Activated CD4-positive, alpha-beta T cell treated with anti-CD3 and anti-CD28 coated beads, Interleukin-2, amount 50 U/mL, for 1 hour (primary cell): ENCODE results near the gene RABGGTA.
A peak's percentile ranks its signal among the peaks of the same experiment; 100 is the strongest.

Source experiments
- DNase-seq: peaks from one replicate; pipeline ENCODE4 v3.0.0-alpha.2; 2020

Gene RABGGTA, protein sequence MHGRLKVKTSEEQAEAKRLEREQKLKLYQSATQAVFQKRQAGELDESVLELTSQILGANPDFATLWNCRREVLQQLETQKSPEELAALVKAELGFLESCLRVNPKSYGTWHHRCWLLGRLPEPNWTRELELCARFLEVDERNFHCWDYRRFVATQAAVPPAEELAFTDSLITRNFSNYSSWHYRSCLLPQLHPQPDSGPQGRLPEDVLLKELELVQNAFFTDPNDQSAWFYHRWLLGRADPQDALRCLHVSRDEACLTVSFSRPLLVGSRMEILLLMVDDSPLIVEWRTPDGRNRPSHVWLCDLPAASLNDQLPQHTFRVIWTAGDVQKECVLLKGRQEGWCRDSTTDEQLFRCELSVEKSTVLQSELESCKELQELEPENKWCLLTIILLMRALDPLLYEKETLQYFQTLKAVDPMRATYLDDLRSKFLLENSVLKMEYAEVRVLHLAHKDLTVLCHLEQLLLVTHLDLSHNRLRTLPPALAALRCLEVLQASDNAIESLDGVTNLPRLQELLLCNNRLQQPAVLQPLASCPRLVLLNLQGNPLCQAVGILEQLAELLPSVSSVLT

DNA sequence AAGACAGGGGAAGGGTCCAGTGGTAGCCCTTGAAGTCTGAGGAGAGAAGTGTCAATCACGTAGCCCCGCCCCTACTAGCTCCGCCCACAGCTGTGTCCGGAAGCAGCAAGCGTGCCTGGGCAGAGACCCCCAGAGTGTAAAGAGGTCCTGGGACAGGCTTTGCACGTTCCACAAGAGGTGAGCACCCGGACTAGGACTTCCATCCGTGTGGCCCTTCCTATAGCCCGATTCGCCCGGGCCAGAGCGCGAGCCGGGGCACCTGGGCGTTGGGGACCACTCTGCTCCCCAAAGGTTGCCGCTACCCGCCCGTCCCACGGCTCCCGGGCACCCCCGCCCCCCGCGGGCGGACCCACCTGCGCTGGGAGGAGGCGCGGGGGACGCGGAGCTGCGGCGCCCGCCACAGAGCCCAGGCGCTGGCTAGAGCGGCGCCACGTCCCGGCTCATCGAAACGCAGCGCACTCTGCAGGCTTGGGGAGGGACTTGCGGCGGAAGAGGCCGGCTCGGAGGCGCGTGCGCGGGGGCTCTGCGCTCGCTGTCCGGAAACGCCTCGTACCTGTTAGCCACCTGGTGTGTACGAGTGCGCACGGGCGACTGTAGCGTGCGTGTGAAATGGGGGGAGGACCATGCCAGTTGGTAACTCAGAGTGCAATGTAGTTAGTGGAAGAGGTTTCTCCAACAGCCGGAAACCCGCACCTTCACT is at the start of gene RABGGTA:
RABGGTA (minus strand) TSS at position 464 of the 700 bp plus-strand sequence. CDS start 482 bp downstream, outside the sequence.
- peak; percentile 90 for DNase-seq

GRCh38 chr14:24317141-24317928 is 45.9 kb upstream of the RABGGTA start:
- no peak for DNase-seq

DNA sequence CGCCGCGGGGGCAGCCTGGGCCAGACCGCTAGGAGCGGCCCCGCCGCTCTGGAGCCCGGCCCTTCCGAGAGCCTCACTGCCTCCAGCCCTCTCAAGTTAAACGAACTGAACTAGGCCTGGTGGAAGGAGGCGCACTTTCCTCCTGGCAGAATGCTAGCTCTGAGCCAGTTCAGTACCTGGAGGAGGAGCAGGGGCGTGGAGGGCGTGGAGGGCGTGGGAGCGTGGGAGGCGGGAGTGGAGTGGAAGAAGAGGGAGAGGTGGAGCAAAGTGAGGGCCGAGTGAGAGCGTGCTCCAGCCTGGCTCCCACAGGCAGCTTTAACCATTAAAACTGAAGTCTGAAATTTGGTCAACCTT is 45.2 kb upstream of the RABGGTA start:
- no peak for DNase-seq

DNA sequence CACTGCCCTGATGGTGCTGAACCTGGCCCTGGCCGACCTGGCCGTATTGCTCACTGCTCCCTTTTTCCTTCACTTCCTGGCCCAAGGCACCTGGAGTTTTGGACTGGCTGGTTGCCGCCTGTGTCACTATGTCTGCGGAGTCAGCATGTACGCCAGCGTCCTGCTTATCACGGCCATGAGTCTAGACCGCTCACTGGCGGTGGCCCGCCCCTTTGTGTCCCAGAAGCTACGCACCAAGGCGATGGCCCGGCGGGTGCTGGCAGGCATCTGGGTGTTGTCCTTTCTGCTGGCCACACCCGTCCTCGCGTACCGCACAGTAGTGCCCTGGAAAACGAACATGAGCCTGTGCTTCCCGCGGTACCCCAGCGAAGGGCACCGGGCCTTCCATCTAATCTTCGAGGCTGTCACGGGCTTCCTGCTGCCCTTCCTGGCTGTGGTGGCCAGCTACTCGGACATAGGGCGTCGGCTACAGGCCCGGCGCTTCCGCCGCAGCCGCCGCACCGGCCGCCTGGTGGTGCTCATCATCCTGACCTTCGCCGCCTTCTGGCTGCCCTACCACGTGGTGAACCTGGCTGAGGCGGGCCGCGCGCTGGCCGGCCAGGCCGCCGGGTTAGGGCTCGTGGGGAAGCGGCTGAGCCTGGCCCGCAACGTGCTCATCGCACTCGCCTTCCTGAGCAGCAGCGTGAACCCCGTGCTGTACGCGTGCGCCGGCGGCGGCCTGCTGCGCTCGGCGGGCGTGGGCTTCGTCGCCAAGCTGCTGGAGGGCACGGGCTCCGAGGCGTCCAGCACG is 44.6 kb upstream of the RABGGTA start:
- no peak for DNase-seq

GRCh38 chr14:24315243-24315806 is 43.9 kb upstream of the RABGGTA start:
- no peak for DNase-seq

DNA sequence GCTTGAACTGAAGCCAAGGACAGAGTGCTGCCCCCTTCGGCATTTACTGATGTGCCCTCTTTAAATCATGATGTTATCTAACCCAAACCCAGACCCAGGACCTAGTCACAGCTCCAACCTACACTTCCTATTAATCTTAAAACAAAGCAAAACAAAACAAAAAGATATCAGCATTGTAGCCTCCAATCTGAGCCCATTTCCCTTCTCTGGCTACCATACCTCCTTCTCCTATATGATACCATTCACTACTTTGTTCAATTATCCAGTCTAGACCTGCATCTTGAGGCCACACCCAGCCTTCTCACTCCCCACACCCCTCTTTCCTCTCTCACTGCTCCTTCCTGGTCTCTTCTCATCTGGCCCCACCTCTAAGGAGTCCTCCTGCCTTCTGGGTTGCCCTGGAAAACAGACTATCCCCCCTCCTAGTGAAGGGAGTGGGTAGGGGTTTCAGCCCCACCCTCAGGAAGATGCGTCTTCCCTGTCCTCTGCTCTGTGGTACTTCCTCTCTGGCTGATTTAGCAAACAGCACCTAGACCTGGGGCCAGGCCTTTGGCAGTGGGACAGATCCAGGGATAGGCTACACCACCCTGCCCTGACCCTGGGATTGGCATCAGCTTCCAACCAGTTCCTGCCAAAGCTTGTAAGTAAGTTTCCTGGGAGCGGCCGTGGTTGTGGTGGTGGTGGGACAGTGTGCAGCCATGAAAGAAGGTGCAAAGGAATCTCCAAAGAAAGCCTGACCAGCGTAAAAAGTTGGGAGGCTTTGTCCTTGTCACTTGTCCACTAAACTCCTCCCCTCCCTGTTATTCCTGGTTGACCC is 43.2 kb upstream of the RABGGTA start:
- no peak for DNase-seq

DNA sequence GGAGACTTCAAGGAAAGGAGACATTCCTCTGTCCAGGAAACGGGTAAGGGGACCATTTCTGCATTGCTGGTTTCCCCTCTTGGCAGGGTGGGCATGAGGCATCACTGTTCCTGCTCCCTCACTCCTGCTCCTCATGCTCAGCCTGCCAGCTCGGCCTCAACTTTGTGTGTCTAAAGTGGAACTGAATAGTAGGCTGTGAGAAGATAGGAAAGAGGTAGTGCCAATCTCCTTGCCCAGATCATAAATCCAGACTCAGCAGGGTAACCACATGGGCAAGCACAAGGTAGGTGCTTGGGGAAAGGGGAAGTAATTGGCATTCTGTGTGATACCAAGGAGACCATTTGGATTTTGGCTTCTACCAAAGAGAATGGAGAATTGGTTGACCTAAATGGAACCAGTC is 42.5 kb upstream of the RABGGTA start:
- DNase-seq: no peak

DNA sequence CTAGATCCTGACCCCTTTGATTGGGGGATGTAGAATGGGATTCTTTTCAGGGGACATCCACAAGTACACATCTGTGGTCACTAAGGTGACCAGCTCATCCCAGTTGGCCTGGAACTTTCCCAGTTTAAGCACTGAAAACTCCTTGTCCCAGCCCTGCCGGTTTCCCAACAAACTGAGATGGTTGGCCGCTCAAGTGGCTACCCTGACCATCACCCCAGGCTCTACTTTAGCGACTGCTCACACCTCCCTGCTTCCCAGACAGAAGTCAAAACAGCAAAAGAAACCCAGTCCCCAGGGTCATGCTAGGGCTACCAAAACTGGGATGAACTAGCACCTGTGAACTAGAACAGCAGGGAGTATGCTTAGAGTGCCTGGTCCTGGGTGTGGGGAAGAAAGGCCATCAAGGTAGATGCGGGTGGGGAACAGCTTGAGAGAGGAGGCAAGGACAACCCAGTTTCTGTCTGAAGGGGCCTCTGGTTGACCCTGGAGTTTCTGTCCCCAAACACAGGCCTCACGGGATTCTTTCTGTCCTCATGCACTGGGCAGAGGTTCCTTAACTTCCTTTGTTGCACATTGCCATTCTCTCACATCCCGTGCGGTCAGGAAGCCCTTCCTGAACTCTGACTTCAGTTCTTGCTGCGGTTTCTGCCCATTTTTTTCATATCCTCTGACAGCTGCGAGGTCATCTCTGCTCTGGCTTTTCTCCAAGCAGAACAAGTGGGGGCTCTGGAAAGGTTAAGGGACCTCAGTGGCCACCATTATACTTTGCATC is 41.5 kb upstream of the RABGGTA start:
- no peak for DNase-seq

GRCh38 chr14:24311837-24312615 is 40.6 kb upstream of the RABGGTA start:
- no peak for DNase-seq

DNA sequence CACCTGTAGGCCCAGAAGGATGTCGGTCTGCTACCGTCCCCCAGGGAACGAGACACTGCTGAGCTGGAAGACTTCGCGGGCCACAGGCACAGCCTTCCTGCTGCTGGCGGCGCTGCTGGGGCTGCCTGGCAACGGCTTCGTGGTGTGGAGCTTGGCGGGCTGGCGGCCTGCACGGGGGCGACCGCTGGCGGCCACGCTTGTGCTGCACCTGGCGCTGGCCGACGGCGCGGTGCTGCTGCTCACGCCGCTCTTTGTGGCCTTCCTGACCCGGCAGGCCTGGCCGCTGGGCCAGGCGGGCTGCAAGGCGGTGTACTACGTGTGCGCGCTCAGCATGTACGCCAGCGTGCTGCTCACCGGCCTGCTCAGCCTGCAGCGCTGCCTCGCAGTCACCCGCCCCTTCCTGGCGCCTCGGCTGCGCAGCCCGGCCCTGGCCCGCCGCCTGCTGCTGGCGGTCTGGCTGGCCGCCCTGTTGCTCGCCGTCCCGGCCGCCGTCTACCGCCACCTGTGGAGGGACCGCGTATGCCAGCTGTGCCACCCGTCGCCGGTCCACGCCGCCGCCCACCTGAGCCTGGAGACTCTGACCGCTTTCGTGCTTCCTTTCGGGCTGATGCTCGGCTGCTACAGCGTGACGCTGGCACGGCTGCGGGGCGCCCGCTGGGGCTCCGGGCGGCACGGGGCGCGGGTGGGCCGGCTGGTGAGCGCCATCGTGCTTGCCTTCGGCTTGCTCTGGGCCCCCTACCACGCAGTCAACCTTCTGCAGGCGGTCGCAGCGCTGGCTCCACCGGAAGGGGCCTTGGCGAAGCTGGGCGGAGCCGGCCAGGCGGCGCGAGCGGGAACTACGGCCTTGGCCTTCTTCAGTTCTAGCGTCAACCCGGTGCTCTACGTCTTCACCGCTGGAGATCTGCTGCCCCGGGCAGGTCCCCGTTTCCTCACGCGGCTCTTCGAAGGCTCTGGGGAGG is 39.5 kb upstream of the RABGGTA start, which contains the start of gene LTB4R:
LTB4R (plus strand) TSS at position 857 of the 959 bp plus-strand sequence. CDS start 4,150 bp downstream, outside the sequence.
- DNase-seq: peak; percentile 65

DNA sequence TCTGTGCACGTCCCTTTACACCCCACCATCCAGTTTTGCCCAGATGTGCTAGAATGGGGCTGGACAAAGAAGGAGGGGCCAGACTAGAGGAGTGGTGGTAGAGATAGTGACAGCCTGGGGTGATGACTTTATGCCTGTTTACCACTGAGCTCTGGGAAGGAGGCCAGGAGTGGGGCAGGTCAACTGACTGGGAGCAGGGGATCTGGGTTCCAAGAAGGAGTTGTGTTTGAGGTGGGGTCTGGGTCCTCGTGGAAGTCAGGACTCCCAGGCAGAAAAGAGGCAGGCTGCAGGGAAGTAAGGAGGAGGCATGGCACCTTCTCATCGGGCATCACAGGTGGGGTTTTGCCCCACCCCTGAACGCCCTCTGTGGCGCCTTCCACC is 38.9 kb upstream of the RABGGTA start:
- DNase-seq: no peak

DNA sequence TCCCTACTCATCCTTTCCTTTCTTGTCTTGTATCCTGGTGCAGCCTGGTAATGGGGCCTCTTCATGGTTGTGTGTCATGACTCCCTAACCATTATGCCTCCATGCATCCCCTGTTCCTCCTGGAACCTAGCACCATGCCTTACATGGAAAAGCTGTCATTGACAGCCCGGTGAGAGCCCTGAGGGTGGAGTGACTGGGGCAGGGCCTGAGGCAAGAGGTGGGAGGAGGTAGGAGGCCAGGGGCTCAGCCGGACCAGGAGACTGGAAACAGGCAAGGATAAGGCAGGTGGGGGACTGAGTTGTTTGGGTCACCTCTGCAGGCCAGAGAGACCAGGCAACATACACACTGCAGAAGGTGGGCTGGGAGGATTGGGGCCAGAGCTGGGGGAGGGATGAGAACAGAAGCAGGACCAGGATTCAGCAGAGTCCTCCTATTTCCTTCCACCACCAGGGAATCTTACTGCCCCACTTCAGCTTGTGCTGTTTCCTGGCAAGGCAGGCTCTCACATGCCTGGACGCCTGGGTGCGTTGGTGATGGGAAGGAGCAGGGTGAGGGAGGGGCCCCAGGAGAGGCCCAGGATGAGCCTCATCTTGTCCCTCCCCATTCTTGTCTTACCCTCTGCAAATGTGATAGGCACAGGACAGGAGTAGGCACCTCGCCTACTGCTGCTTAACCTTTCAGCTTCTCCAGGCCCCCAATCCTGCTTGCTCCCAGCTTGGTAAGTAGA is 38.3 kb upstream of the RABGGTA start, which contains the start of gene LTB4R2:
LTB4R2 (plus strand) TSS at position 603 of the 727 bp plus-strand sequence. CDS start 525 bp downstream, outside the sequence.
- no peak for DNase-seq

DNA sequence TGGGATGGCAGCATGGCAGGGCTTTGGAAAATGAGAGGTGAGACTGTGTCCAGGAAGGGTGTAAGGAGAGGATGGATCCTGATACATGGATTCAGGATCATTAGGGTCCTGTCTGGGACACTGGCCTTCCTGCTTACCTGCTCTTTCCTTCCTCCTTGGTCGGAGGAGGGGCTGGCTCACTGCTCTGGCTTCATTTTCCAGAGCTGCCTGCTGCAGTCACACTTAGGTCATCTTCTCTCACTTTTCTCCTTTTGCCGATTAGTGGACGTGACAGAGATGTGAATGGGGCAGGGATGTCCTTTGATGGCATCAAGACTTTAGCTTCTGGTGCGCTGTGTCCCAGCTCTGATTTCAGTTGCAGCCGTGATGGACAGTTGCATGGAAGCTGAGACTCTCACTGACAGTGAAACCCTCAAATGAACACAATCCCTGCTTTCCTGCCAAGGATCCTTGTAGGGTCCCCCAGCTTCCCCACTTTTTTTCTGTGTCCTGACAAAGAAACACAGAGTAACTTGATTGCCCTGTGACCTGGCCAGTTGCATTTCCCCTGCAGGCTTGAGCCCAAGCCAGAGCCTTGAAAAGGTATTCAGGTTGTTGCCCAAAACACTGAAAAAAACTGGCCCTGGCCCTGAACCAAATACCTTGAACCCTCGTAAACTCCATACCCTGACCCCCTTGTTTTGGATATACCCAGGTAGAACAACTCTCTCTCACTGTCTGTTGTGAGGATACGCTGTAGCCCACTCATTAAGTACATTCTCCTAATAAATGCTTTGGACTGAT is 37.1 kb upstream of the RABGGTA start:
- DNase-seq: no peak

GRCh38 chr14:24307575-24308341 is 36.4 kb upstream of the RABGGTA start, which contains the start of gene CIDEB:
CIDEB (minus strand) TSS chr14:24307977; CDS start chr14:24307858, 119 bp downstream.
- DNase-seq: peak; percentile 57

GRCh38 chr14:24307156-24307574 is 35.8 kb upstream of the RABGGTA start:
- no peak for DNase-seq
